ENCODE measurements around the gene HIPK2.

Gene HIPK2

DNA sequence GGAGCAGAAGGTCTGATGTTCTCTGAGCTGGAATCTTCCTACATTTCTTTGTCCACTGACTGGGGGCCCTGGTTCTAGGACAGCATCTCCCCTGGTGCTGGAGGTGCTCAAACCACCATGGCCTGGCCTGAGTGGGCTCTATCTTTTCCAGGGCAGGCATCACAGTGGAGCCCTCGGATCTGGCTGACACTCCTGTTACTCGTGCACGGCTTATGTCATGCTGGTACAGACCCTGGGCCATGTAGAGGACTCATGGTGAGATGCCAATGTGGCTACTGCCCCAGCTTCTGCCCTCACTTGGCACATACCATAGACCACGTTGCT lies 96.0 kb downstream of the HIPK2 start:
- TF ChIP-seq EZH2phosphoT487 (IDR thresholded peaks at IDR 0.05; ENCODE audit: borderline replicate concordance) = no peak
- TF ChIP-seq, protein P1, sequence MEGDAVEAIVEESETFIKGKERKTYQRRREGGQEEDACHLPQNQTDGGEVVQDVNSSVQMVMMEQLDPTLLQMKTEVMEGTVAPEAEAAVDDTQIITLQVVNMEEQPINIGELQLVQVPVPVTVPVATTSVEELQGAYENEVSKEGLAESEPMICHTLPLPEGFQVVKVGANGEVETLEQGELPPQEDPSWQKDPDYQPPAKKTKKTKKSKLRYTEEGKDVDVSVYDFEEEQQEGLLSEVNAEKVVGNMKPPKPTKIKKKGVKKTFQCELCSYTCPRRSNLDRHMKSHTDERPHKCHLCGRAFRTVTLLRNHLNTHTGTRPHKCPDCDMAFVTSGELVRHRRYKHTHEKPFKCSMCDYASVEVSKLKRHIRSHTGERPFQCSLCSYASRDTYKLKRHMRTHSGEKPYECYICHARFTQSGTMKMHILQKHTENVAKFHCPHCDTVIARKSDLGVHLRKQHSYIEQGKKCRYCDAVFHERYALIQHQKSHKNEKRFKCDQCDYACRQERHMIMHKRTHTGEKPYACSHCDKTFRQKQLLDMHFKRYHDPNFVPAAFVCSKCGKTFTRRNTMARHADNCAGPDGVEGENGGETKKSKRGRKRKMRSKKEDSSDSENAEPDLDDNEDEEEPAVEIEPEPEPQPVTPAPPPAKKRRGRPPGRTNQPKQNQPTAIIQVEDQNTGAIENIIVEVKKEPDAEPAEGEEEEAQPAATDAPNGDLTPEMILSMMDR (conservative IDR thresholded peaks at IDR 0.05; ENCODE audit: low read length) = no peak
- Histone ChIP-seq H3K4me2 (ENCODE audit: low read depth, low read length, poor library complexity, severe bottlenecking) (no peak overlapping the region), H3K79me2 (ENCODE audit: insufficient read depth, low read length) (no peaks in the 10 kb centered on the region), H3K4me3 (ENCODE audit: low read length, poor library complexity, severe bottlenecking) (no peak overlapping the region), H3K9me3 (ENCODE audit: insufficient read depth, low read depth, low read length) (no peaks in the 10 kb centered on the region), H3K27me3 (ENCODE audit: insufficient read depth, low read length, poor library complexity, severe bottlenecking) (no peaks in the 10 kb centered on the region), H2AFZ (ENCODE audit: low read length) (no peak overlapping the region), H4K20me1 (ENCODE audit: insufficient read depth, low read length, poor library complexity, severe bottlenecking) (no peaks in the 10 kb centered on the region), H3K36me3 (ENCODE audit: insufficient read depth, low read length) (0 out of 2 replicates have a peak, but pooled peaks cover 3% of the 10 kb centered on the region), H3K9ac (ENCODE audit: low read depth, low read length, poor library complexity, severe bottlenecking) (no peak overlapping the region), H3K4me1 (ENCODE audit: insufficient read depth, low read length, poor library complexity, severe bottlenecking) (peaks cover 8% of the 10 kb centered on the region), H3K9me2 (replicated peaks; ENCODE audit: low read depth, low read length) (no peaks in the 10 kb centered on the region), H3F3A (ENCODE audit: low read depth) (no peaks in the 10 kb centered on the region)

DNA sequence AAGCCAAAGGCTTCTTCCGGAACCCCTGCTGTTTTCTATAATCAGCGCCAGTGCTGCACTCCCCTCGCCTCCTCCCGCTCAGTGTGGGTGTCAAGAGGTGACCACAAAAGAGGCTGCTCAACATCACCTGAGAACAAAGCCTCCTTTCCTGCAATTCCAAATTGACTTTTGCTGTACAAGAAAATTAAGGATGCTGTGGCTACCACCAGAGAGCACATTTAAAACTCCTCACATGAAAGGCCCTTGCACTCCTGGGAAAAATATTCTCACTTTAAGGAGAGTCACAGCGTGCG lies 96.4 kb downstream of the HIPK2 start:
- no peak for TF ChIP-seq EZH2phosphoT487 (IDR thresholded peaks at IDR 0.05; ENCODE audit: borderline replicate concordance)
- TF ChIP-seq, protein P1 (conservative IDR thresholded peaks at IDR 0.05; ENCODE audit: low read length) = no peak
- no peaks in the 10 kb centered on the region for H3K27me3 ChIP-seq (ENCODE audit: insufficient read depth, low read length, poor library complexity, severe bottlenecking)
- no peaks in the 10 kb centered on the region for H3K79me2 ChIP-seq (ENCODE audit: insufficient read depth, low read length)
- H3K9me3 ChIP-seq (ENCODE audit: insufficient read depth, low read depth, low read length) = no peaks in the 10 kb centered on the region
- no peaks in the 10 kb centered on the region for H4K20me1 ChIP-seq (ENCODE audit: insufficient read depth, low read length, poor library complexity, severe bottlenecking)
- H3K9me2 ChIP-seq (replicated peaks; ENCODE audit: low read depth, low read length) = no peaks in the 10 kb centered on the region
- H3K4me3 ChIP-seq (ENCODE audit: low read length, poor library complexity, severe bottlenecking) = no peak overlapping the region
- H3F3A ChIP-seq (ENCODE audit: low read depth) = no peaks in the 10 kb centered on the region
- no peak overlapping the region for H2AFZ ChIP-seq (ENCODE audit: low read length)
- H3K36me3 ChIP-seq (ENCODE audit: insufficient read depth, low read length) = 0 out of 2 replicates have a peak, but pooled peaks cover 3% of the 10 kb centered on the region
- H3K4me1 ChIP-seq (ENCODE audit: insufficient read depth, low read length, poor library complexity, severe bottlenecking) = peaks cover 8% of the 10 kb centered on the region
- no peak overlapping the region for H3K4me2 ChIP-seq (ENCODE audit: low read depth, low read length, poor library complexity, severe bottlenecking)
- no peak overlapping the region for H3K9ac ChIP-seq (ENCODE audit: low read depth, low read length, poor library complexity, severe bottlenecking)

DNA sequence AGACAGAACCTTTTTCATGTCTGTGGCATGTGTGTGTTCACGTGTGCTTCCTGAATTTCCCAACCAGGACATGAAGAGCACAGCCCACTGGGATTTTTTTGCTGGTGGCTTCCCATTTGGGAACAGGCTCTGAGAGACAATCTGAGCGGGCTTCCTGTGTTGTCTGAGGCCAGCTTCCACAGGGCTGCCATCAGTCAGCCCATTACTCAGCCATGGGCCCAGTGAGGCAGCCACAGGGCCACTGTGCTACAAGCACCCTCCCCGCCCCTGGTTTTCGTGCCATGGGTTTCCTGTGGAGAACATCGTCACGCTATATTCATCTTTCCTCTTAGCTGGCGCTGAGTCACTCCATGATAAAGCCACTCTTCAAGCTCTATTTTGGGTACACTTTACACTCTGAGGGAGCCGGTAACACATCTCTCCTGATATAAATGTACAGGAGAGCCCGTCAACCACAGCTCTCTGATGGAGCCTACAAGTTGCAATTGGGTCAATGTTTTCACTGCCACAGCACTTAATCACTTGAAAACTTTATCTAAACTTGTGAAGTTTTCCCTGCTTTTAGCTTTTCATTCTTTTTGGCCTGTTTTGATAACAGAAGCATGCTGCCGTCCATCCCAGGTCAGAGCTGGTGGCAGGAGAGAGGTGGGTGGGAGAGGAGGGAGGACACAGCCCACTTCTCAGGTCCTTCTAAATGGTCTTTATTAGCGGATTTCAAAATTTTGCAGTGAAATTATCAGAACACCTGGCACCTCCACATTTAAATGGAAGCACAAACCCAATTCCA lies 96.9 kb downstream of the HIPK2 start:
- Histone ChIP-seq H3K9me2 (replicated peaks; ENCODE audit: low read depth, low read length) (no peaks in the 10 kb centered on the region), H3K9ac (ENCODE audit: low read depth, low read length, poor library complexity, severe bottlenecking) (no peak overlapping the region), H3K79me2 (ENCODE audit: insufficient read depth, low read length) (no peaks in the 10 kb centered on the region), H2AFZ (ENCODE audit: low read length) (no peak overlapping the region), H3K4me2 (ENCODE audit: low read depth, low read length, poor library complexity, severe bottlenecking) (no peak overlapping the region), H3K9me3 (ENCODE audit: insufficient read depth, low read depth, low read length) (no peaks in the 10 kb centered on the region), H3K4me3 (ENCODE audit: low read length, poor library complexity, severe bottlenecking) (no peak overlapping the region), H3F3A (ENCODE audit: low read depth) (no peaks in the 10 kb centered on the region), H3K4me1 (ENCODE audit: insufficient read depth, low read length, poor library complexity, severe bottlenecking) (peaks cover 8% of the 10 kb centered on the region), H4K20me1 (ENCODE audit: insufficient read depth, low read length, poor library complexity, severe bottlenecking) (no peaks in the 10 kb centered on the region), H3K36me3 (ENCODE audit: insufficient read depth, low read length) (0 out of 2 replicates have a peak, but pooled peaks cover 1% of the 10 kb centered on the region), H3K27me3 (ENCODE audit: insufficient read depth, low read length, poor library complexity, severe bottlenecking) (no peaks in the 10 kb centered on the region)
- no peak for TF ChIP-seq EZH2phosphoT487 (IDR thresholded peaks at IDR 0.05; ENCODE audit: borderline replicate concordance)
- TF ChIP-seq, protein P1 (conservative IDR thresholded peaks at IDR 0.05; ENCODE audit: low read length) = no peak
